T-helper 1 cell (primary cell): ENCODE results near the gene ITFG2.
"Not testable (repeated sequence)": the region's sequence is repeated elsewhere in the genome, so short reads cannot be mapped to it uniquely, and the experiment has no call there.

Source experiments
- DNase-seq, 5 donors: peaks; one replicate each; pipeline ENCODE4 v3.0.0-alpha.2; 2012 to 2020

The ITFG2 gene

DNA sequence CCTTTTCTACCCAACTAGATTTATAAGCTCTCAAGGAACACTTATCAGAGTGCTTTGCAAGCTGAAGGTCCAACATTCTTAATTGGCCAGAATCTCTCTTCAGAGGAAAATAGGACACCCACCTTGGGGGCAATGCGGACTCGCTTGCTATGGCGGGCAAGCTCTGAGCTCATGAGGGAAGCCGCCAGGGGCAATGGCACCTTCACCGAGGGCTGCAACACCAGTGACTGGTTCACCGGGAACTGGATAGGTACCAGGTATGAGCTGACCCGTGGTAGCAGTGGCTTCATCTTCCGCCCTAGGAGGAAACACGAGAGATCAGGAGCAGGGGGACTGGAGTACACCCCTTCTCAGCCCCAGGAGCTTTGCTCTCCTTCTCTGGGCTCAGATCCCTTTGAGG is 51.7 kb downstream of the ITFG2 start:
- no peak for DNase-seq

DNA sequence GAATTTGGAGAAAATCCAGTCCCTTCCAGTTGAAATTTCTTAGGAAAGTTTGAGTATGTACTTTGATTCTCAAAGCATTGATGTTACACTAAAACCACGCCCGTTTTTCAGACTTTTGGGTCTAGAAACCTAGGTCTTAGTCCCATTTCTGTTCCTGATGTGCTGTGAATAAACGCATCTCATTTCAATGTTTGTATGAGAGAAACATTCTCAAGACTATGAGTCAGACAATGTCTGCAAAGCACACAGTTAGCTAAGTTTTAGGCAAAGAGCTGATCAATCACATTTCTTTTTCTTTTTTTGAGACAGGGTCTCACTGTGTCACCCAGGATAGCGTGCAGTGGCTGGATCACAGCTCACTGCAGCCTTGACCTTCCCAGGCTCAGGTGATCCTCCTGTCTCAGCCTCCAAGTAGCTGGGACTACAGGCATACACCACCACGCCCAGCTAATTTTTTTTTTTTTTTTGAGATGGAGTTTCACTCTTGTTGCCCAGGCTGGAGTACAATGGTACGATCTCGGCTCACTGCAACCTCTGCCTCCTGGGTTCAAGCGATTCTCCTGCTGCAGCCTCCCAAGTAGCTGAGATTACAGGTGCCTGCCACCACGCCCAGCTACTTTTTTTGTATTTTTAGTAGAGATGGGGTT is 56.6 kb downstream of the ITFG2 start:
- not testable (repeated sequence) for DNase-seq
